GM10266 (cell line): ENCODE data around the gene HSF4.

ENCODE experiments used
- DNase-seq: peaks from one replicate; pipeline ENCODE4 v3.0.0; 2012; ENCODE audit errors: extremely low spot score
- TF ChIP-seq, protein P1 (sequence below): IDR thresholded peaks from 2 replicates; pipeline ENCODE4 v1.5.1; 2012; ENCODE audit warnings: mild to moderate bottlenecking, low read depth; ENCODE audit not compliant: control insufficient read depth, insufficient read depth; ENCODE audit errors: missing control alignments

HSF4 gene

GRCh38 chr16:67199011-67199807, 34.7 kb downstream of the HSF4 start, which contains the start of gene ELMO3:
ELMO3 (plus strand) TSS chr16:67199131; CDS start chr16:67199327, 196 bp downstream.
- no peak for DNase-seq
- TF ChIP-seq, protein P1, sequence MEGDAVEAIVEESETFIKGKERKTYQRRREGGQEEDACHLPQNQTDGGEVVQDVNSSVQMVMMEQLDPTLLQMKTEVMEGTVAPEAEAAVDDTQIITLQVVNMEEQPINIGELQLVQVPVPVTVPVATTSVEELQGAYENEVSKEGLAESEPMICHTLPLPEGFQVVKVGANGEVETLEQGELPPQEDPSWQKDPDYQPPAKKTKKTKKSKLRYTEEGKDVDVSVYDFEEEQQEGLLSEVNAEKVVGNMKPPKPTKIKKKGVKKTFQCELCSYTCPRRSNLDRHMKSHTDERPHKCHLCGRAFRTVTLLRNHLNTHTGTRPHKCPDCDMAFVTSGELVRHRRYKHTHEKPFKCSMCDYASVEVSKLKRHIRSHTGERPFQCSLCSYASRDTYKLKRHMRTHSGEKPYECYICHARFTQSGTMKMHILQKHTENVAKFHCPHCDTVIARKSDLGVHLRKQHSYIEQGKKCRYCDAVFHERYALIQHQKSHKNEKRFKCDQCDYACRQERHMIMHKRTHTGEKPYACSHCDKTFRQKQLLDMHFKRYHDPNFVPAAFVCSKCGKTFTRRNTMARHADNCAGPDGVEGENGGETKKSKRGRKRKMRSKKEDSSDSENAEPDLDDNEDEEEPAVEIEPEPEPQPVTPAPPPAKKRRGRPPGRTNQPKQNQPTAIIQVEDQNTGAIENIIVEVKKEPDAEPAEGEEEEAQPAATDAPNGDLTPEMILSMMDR: peak; percentile 36

DNA sequence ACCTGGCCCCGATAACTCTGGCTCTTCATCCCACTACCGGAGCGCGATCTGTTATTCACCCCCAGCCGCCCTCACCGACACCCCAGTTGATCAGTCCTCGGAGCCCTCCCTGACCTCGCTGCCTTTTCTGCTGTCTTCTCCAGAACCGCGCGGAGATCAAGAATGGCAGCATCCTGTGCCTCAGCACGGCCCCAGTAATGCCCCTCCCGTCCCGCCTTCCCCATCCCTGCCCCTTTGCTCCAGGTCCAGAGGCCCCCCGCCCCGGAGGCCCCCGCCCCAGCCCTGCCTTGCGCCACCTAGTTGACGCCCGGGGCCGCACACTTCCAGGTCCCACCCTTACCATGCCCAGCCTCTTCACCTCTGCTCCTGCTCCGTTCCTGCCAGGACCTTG, 35.3 kb downstream of the HSF4 start:
- no peak for DNase-seq

DNA sequence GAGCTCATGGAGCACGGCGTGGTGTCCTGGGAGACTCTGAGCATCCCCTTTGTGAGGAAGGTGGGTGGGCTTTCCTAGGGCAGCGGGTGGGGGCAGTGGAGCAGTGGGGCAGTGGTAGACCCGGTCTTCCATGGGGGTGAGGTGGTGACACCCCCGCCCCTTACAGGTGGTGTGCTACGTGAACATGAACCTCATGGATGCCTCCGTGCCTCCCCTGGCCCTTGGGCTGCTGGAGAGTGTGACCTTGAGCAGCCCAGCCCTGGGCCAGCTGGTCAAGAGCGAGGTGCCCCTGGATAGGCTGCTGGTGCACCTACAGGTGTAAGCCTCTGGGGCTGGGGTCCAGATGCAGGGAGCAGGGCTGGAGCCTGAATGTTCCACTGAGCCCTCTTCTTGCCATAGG, 35.9 kb downstream of the HSF4 start:
- no peak for DNase-seq
- TF ChIP-seq, protein P1: no peak

More for the DNA sequence above, 35.3 kb downstream of the HSF4 start:
- TF ChIP-seq, protein P1: no peak

- DNase-seq: no peak
- TF ChIP-seq, protein P1: no peak
Measured at GRCh38 chr16:67201411-67202345, 37.1 kb downstream of the HSF4 start.

DNA sequence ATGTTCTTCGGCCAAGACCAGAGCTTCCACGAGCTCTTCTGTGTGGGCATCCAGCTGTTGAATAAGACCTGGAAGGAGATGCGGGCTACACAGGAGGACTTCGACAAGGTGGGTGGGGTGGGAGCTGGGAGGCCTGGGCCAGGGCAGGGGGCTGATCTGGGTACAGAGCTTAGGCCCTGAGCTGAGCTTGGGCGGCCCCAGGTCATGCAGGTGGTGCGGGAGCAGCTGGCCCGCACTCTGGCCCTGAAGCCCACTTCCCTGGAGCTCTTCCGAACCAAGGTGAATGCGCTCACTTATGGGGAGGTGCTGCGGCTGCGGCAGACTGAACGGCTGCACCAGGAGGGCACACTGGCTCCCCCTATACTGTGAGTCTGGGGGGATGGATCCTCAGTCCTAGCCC, 37.9 kb downstream of the HSF4 start:
- DNase-seq: no peak
- TF ChIP-seq, protein P1: no peak

GRCh38 chr16:67202956-67203493, 38.5 kb downstream of the HSF4 start:
- DNase-seq: no peak
- TF ChIP-seq, protein P1: no peak

DNA sequence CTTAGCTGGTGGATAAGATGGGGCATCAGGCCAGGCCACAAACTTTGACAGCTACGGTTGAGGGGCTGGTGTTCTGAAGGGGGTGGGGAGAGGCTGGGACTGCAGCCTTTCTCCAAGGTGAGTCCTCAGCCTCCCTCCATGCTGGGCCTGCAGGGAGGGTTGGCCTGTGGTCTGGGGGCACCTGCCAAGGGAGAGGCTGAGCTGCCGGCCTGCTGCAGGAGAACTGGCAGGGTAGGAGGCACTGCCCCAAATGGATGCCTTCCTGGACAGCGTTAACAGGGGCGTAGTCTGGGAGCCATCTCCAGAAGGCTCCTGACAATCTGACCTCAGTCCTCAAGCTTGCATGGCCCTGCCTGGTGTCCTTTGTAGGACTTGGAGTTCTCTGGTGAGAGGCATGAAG, 39.5 kb downstream of the HSF4 start:
- no peak for DNase-seq
- TF ChIP-seq, protein P1: no peak
